Loucy (cell line): ENCODE measurements around the gene LHFPL3.

Experiments used
- H2AFZ ChIP-seq: fragments of 200-600 bp; sonication (generic); 2 replicates; pipeline ENCODE4 v1.6.0; 2016; ENCODE audit warnings: antibody characterized with exemption, mild to moderate bottlenecking, low read length, moderate library complexity
- H3F3A ChIP-seq: fragments of 200-600 bp; 2 replicates; pipeline ENCODE4 v1.6.0; 2016; ENCODE audit warnings: antibody characterized with exemption, low read depth, mild to moderate bottlenecking
- H3K27me3 ChIP-seq: fragments of 200-600 bp; sonication (generic); 2 replicates; pipeline ENCODE4 v1.6.1; 2014; ENCODE audit warnings: low read length, mild to moderate bottlenecking; ENCODE audit not compliant: insufficient read depth, poor library complexity, severe bottlenecking
- H3K36me3 ChIP-seq: fragments of 200-600 bp; sonication (generic); 2 replicates; pipeline ENCODE4 v1.6.1; 2016; ENCODE audit warnings: low read length; ENCODE audit not compliant: insufficient read depth
- H3K4me1 ChIP-seq: fragments of 200-600 bp; sonication (generic); 2 replicates; pipeline ENCODE4 v1.5.1; 2014; ENCODE audit warnings: low read length, mild to moderate bottlenecking; ENCODE audit not compliant: insufficient read depth, poor library complexity, severe bottlenecking
- H3K4me2 ChIP-seq: fragments of 200-600 bp; sonication (generic); 2 replicates; pipeline ENCODE4 v1.6.0; 2014; ENCODE audit warnings: antibody characterized with exemption, low read length, low read depth, mild to moderate bottlenecking; ENCODE audit not compliant: poor library complexity, severe bottlenecking
- H3K4me3 ChIP-seq: fragments of 200-600 bp; sonication (generic); 2 replicates; pipeline ENCODE4 v1.5.1; 2014; ENCODE audit warnings: low read length, mild to moderate bottlenecking, mixed read lengths; ENCODE audit not compliant: poor library complexity, severe bottlenecking
- H3K79me2 ChIP-seq: fragments of 200-600 bp; sonication (generic); 2 replicates; pipeline ENCODE4 v1.6.1; 2014; ENCODE audit warnings: low read length; ENCODE audit not compliant: insufficient read depth
- H3K9ac ChIP-seq: fragments of 200-600 bp; sonication (generic); 2 replicates; pipeline ENCODE4 v1.6.0; 2014; ENCODE audit warnings: mild to moderate bottlenecking, low read depth, low read length, moderate library complexity; ENCODE audit not compliant: poor library complexity, severe bottlenecking
- H3K9me2 ChIP-seq: fragments of 200-600 bp; sonication (generic); replicated peaks from 2 replicates; pipeline ENCODE4 v1.6.1; 2016; ENCODE audit warnings: low read depth, low read length, mixed read lengths
- H3K9me3 ChIP-seq: fragments of 200-600 bp; sonication (generic); 2 replicates; pipeline ENCODE4 v1.6.1; 2014; ENCODE audit warnings: mild to moderate bottlenecking, antibody characterized with exemption, low read length, low read depth; ENCODE audit not compliant: insufficient read depth
- H4K20me1 ChIP-seq: fragments of 200-600 bp; sonication (generic); 2 replicates; pipeline ENCODE4 v1.6.0; 2014; ENCODE audit warnings: antibody characterized with exemption, low read length, mild to moderate bottlenecking; ENCODE audit not compliant: insufficient read depth, poor library complexity, severe bottlenecking
- EZH2phosphoT487 ChIP-seq: fragments of 200-600 bp; IDR thresholded peaks from 2 replicates; pipeline ENCODE4 v1.6.1; 2018; ENCODE audit warnings: antibody characterized with exemption, mild to moderate bottlenecking, moderate library complexity, borderline replicate concordance
- TF ChIP-seq, protein P1 (sequence below): fragments of 200-600 bp; sonication (generic); conservative IDR thresholded peaks from 2 replicates; pipeline ENCODE4 v1.5.1; 2014; ENCODE audit warnings: mild to moderate bottlenecking, antibody characterized with exemption, low read length

Gene LHFPL3

DNA sequence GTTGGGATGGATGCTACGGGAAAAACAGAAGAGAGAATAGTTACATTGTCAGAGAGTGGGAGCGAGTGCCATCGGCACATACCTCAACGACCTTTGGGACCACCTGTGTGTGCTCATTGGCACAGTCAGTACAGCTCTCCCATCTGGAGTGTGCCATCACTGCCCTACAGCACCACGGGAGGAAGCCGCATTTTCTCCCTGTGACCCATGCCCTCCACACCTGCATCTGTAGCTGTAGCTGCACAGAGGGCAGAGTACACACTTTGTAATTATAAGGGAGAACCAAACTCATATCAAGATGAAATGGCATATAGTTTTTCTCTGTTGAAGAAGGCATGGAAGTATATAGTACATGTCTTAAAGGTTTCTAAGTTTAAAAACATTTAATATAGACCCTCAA, 207.4 kb downstream of the LHFPL3 start:
- H3K4me1 ChIP-seq, result no peaks in the 10 kb centered on the region
- H3K79me2 ChIP-seq, result no peaks in the 10 kb centered on the region
- no peak overlapping the region for H3K4me3 ChIP-seq
- TF ChIP-seq, protein P1, sequence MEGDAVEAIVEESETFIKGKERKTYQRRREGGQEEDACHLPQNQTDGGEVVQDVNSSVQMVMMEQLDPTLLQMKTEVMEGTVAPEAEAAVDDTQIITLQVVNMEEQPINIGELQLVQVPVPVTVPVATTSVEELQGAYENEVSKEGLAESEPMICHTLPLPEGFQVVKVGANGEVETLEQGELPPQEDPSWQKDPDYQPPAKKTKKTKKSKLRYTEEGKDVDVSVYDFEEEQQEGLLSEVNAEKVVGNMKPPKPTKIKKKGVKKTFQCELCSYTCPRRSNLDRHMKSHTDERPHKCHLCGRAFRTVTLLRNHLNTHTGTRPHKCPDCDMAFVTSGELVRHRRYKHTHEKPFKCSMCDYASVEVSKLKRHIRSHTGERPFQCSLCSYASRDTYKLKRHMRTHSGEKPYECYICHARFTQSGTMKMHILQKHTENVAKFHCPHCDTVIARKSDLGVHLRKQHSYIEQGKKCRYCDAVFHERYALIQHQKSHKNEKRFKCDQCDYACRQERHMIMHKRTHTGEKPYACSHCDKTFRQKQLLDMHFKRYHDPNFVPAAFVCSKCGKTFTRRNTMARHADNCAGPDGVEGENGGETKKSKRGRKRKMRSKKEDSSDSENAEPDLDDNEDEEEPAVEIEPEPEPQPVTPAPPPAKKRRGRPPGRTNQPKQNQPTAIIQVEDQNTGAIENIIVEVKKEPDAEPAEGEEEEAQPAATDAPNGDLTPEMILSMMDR, result no peak
- TF ChIP-seq EZH2phosphoT487, result no peak
- no peak overlapping the region for H2AFZ ChIP-seq
- H4K20me1 ChIP-seq, result no peaks in the 10 kb centered on the region
- no peaks in the 10 kb centered on the region for H3K27me3 ChIP-seq
- H3K9me2 ChIP-seq, result no peaks in the 10 kb centered on the region
- no peaks in the 10 kb centered on the region for H3K36me3 ChIP-seq
- no peak overlapping the region for H3K9ac ChIP-seq
- no peak overlapping the region for H3K4me2 ChIP-seq
- no peaks in the 10 kb centered on the region for H3F3A ChIP-seq
- no peaks in the 10 kb centered on the region for H3K9me3 ChIP-seq

DNA sequence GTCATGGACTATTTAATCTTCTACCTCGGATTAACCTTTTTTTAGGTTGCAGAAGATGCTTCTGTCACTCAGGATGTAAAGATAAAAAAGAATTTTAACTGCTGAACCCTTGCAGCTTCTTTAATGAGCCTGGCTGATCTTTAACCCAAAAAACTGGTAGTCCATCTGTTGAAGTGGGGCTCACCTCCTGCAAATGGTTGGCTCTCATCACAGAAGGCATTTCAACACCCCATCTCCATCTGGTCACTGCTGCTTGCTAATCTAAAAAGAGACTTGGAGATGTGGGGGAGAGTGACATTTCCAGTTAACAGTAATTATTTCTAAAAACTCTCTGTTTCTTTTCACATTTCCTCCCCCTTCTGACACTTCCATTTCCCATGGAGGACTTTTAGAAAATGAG, 208.6 kb downstream of the LHFPL3 start:
- H4K20me1 ChIP-seq, result no peaks in the 10 kb centered on the region
- no peaks in the 10 kb centered on the region for H3K9me3 ChIP-seq
- no peak overlapping the region for H3K4me3 ChIP-seq
- H3K9me2 ChIP-seq, result no peaks in the 10 kb centered on the region
- H3K4me1 ChIP-seq, result no peaks in the 10 kb centered on the region
- H3K79me2 ChIP-seq, result no peaks in the 10 kb centered on the region
- no peaks in the 10 kb centered on the region for H3F3A ChIP-seq
- TF ChIP-seq, protein P1, result no peak
- TF ChIP-seq EZH2phosphoT487, result no peak
- no peak overlapping the region for H2AFZ ChIP-seq
- no peak overlapping the region for H3K4me2 ChIP-seq
- H3K9ac ChIP-seq, result no peak overlapping the region
- no peaks in the 10 kb centered on the region for H3K36me3 ChIP-seq
- H3K27me3 ChIP-seq, result no peaks in the 10 kb centered on the region

DNA sequence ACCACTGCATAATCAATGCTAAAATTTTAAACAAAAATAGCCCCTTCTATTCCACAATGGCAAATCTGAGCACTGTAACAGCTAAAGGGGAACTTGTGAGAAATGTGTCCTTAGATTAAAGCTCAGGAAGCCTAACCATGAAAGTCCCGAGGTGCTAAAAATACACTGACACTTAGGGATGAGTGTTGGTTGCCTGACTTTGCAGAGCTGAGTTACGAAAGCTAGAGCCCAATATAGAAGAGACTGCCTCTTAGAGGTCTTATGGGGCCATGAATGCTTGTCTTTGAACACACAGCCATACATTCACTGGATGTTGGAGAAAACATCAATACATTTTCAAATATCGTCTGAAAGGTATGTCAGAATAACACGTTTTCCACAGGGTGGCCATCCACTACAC, 209.7 kb downstream of the LHFPL3 start:
- Histone ChIP-seq H3K4me2 (no peak overlapping the region), H3K36me3 (no peaks in the 10 kb centered on the region), H3F3A (no peaks in the 10 kb centered on the region), H3K79me2 (no peaks in the 10 kb centered on the region), H3K4me1 (no peaks in the 10 kb centered on the region), H3K9me3 (no peaks in the 10 kb centered on the region), H3K27me3 (no peaks in the 10 kb centered on the region), H3K9me2 (no peaks in the 10 kb centered on the region), H2AFZ (no peak overlapping the region), H3K4me3 (no peak overlapping the region), H3K9ac (no peak overlapping the region), H4K20me1 (no peaks in the 10 kb centered on the region)
- TF ChIP-seq, protein P1, result no peak
- no peak for TF ChIP-seq EZH2phosphoT487
